ENCODE data around the gene FCER2.
A peak's percentile ranks its signal among the peaks of the same experiment; 100 is the strongest.

Gene FCER2

DNA sequence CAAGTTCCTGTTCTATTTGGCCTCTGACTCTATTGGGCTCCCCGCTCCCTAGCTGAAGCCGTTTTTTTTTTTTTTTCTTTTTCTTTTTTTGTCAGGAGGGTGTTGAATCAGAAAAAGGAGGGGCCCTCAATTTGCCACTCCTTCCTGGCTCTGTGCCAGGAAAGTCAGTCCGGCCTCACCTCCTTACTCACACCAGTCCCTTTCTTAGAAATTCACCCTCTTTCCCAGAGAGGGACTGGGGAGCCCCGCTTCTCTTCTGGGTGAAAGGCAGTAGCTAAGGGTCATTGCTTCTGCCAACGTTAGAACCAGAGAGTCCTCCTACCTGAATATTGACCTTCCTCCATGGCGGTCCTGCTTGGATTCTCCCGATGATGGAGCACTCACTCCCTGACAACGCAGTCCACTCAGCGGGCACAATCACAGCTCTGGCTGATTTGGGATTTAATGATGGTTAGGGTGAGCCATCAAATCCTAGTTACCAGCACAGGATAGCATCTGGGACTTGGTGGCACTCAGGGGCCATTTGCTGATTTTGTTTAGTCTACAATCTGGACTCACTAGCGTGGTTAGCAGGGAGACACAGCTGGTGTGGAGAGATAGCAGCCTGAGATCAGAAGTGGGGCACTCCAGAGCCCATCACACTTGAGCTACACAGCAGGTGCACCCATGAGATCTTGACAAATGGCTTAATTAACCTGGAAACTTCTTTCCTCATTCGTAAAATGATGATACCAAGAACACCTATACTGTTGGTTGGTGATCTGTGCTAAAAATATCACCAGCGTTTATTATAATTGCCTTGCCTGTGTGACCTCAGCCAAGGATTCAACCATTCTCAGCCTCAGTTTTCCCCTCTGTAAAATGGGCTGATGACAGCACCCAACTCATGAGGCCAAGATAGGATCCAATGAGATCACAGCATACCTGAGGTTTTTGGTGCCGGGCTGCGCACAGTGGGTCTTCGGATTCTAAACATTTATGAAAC, 2.2 kb downstream of the FCER2 start:
- DNase-seq (ENCODE audit: low spot score) = no peak

DNA sequence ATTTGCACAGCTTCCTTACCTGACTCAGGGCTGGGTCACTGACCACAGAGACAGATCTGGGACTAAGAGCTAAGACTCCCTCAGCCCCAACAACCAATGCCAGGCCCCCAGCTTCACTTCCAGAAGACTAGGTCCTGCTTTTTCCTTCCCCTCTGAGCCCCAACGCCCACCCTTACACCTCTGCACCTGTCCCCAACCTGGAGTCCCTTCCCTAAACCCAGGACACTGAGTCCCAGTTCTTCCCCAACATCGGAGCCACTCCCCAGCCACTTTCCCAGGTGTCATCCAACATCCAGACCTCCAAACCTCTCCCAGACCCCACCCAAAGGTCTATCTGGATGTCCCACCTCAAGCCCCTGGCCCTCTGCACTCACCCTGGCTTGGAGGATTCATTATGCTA, 2.9 kb downstream of the FCER2 start:
- DNase-seq (ENCODE audit: low spot score) = no peak

DNA sequence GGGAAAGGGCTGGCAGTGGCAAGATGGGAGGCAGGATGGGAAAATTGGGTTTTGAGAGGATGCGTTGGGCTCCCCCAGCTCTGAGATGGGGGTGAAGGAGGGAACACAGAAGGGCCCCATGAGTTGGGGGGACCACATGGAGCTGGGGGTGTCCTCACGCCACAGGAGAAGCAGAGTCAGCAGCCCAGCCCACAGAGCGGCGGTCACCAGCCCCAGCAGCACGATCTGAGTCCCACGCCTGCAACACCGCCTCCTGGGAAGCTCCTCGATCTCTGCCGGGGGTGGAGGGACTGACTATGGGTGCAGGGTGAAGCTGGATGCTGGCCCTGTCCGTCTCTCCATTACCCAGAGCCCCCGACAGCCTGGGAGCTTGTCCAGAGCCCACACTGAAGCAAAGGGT, 3.3 kb downstream of the FCER2 start:
- no peak for DNase-seq (ENCODE audit: low spot score)

DNA sequence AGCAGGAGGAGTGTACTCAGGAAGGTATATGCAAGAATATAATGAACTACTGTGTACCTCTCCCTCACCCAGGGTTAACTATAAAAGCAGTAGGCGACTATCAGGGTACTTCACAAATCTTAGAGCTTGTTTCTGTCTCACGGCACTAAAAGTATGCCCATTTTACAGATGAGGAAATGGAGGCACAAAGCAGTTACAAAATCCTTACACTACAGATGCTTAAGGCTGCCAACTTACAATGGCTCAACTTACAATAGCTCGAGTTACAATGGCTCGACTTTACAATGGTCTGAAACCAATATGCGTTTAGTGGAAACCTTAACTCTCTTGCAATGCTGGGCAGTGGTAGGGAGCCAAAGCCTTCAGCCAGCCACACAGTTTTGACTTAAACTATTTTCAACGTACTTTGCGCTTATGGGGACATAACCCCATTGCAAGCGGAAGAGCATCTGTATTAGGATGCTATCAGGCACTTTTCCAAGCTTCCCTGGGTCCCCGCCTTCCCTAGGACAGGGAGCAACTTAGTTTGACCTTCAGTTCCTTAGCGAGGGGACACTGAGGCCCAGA, 4.1 kb downstream of the FCER2 start:
- DNase-seq (ENCODE audit: low spot score) = no peak

DNA sequence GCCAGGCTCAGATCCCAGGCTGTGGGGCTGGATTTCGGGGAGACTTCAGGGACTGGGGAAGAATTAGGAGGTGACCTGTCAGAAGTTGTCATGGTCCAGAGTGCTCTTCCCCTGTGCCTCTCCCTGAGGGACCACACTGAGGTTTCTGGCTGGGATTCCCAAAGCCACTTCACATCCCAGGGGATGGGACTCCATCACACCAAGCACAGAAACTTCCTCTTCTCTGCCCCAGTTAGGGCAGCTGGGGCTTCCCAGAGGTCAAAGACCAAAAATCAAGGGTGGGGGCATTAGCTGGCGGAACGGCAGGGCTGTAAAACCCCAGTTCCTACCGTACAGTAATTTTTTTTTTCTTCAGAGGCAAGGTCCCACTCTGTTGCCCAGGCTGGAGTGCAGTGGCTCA, 7.4 kb downstream of the FCER2 start:
- no peak for DNase-seq (ENCODE audit: low spot score)

DNA sequence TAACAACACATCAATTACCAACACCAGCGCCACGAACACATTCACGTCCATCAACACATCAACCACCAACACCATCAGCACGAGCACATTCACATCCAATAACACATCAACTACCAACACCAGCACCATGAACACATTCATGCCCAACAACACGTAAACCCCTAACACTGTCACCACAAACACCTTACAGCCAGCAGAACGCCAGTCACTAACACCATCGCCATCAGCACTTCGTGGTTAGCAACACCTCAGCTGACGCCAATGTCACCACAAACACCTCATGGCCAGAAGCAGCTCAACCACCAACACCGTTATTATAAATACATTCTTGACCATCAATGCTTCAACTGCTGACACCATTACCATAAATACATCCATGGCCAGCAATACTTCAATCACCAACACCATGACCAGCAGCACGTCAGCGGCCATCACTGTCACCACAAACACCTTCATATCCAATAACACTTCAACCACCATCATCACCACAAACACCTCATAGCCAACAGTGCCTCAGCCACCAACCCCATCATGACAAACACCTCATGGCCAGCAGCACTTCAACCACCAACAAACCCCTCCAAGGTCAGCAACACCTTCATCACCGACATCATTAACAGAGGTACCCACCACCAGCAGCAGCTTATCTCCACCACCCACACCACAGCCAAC, 9.4 kb downstream of the FCER2 start:
- no peak for DNase-seq (ENCODE audit: low spot score)

DNA sequence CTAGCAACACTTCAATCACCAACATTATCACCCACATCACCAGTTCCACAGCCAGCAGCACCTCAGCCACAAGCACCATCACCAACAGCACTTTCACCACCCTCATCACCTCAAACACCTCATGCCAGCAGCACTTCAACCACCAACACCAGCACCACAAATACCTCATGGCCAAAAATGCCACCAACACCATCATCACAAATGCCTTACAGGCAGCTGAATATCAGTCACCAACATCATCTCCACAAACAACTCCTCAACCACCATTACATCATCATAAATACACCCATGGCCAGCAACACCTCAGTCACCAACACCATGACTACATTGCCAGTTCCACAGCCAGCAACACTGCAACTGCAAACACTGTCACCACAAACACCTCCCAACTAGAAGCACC, 10.4 kb downstream of the FCER2 start:
- DNase-seq (ENCODE audit: low spot score) = no peak

DNA sequence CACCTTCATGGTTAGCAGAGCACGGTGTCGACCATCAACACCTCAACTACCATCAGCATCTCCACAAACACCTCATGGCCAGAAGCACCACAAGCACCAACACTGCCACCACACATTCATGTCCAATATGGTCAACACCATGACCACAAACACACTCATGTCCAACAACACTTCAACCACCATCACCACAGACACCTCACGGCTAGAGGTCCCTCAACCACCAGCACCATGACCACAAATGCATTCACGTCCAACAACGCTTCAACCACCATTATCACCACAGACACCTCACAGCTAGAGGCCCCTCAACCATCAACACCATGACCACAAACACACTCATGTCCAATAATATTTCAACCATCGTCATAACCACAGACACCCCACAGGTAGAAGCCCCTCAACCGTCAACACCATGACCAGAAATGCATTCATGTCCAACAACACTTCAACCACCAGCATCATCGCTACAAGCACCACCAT, 11.1 kb downstream of the FCER2 start:
- DNase-seq (ENCODE audit: low spot score) = no peak

DNA sequence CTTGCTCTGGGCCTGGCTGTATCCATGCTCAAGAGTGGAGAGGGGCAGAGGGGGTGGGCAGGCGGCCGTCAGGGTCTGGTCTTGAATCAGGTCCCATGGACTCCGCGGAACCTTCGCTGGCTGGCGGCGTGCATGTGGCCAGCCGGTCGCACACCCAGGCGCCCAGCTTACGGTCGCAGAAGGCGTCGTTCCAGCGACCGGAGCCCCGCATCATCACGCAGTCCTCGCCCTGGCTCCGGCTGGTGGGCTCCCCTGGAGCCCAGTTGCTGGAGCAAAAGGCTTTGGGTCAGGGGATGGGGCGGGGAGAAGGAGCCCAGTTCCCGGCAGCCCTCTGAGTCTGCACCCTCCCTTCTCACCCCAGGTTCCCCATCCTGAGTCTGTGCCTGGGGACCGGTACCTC, 12.8 kb downstream of the FCER2 start:
- DNase-seq (ENCODE audit: low spot score) = no peak

DNA sequence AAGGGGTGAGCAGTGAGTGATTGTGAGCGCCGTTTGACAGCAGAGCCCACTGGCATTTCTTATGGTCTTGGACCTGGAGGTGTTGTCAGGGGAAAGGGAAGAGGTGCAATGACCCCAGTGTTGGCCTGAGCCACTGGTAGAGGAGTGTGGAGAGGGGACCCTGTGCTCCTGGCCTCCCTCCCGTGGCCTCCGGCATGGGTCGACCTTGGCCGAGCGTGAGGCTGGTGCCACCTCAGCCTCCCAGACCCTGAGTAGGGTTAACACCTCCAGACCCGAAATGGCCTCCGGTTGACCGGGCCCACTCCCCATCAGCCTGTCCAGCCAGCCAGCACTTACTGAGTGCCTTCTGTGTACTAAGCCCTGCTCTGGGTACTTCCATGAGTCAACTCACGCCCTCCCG, 14.8 kb downstream of the FCER2 start:
- no peak for DNase-seq (ENCODE audit: low spot score)

DNA sequence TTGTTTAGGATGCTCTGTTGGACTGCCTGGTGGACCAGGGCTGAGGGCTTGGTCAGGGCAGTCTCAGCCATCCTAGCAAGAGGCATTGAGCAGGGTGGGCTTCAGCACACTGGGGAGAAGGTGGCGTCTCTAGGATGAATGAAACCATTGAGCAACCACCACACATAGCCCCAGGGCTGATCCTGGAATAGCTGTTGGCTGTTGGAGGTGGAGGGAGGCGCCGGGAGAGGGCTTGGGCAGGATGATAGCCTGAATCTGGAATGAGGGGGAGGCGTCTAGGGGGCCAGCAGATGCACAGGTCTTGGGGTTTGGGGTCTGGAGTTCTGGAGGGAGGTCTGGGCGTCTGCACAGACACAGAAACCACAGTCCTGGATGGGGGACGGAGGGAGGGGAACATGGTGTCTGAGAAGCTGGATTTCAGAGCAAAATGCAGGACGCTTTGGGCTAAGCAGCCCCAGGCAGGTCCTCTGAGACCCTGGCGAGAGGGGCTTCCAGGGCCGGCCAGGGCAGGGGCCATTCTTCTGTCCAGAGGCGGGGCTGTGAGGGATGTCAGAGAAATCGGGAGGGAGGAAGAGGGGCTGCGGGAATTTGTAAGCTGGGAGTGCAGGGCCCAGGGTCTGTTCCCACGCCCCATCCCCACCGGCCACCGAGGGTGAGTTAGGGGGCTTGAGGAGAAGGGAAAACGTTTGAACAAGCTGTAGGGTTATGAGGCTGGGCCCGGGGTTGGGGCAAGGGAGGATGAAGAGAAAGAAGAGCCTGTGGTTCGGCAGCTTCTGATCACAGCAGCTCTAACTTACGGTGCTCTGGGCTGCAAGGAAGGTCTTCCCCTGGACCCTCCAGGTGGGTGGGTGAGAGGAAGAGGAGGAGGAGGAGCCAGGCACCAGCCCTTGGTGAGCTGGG, 16.1 kb downstream of the FCER2 start:
- DNase-seq (ENCODE audit: low spot score) = no peak

DNA sequence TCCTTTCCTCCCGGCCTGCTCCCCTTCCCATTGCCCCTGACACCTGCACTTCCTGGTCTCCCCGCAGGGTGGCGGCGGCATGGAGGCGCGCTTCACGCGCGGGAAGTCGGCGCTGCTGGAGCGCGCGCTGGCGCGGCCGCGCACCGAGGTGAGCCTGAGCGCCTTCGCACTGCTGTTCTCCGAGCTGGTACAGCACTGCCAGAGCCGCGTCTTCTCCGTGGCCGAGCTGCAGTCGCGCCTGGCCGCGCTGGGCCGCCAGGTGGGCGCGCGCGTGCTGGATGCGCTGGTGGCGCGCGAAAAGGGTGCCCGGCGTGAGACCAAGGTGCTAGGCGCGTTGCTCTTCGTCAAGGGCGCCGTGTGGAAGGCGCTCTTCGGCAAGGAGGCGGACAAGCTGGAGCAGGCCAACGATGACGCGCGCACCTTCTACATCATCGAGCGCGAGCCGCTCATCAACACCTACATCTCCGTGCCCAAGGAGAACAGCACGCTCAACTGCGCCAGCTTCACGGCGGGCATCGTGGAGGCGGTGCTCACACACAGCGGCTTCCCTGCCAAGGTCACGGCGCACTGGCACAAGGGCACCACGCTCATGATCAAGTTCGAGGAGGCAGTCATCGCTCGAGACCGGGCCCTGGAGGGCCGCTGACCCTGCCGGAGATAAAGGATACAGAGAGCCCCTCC, 19.6 kb downstream of the FCER2 start:
- no peak for DNase-seq (ENCODE audit: low spot score)

DNA sequence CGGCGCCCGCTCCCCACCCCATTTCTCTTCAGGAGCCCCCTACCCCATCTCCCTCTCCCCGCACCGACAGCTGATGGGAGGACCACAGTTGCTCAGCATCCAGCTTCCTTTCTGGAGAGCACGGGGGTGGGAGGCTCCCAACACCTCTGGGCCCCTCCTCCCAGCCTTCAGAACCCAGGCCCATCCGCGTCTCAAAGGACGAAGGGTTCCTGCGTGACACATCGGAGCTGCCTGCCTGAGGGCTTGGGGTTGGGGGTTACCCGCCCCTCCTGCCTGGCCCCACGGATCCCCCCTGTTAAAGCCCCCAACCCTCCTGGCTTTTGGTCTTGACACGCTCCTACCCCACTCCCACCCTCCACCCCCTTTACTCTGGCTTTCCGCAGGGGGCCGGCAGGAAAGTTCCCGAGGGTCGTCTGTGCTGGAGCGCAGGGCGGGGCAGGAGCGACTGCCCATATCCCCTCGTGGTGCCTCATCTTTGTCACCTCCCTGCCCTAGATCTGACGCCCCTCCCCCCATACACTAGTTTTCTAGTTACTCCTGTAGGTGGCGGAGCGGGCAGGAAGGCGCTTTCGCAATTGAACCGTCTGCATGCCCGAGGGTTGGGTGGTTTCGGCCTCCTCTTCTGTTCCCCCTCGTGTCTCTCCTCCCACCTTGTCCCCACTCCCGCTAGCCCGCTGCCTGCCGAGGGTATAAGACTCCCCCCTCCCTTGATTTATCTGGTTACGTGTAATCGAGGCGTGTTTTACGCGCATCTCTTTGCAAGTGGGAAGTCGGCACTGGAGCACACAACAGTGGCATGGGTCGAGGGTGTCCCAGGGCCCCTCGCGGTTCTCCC, 20.4 kb downstream of the FCER2 start:
- peak; percentile 93 for DNase-seq (ENCODE audit: low spot score)

DNA sequence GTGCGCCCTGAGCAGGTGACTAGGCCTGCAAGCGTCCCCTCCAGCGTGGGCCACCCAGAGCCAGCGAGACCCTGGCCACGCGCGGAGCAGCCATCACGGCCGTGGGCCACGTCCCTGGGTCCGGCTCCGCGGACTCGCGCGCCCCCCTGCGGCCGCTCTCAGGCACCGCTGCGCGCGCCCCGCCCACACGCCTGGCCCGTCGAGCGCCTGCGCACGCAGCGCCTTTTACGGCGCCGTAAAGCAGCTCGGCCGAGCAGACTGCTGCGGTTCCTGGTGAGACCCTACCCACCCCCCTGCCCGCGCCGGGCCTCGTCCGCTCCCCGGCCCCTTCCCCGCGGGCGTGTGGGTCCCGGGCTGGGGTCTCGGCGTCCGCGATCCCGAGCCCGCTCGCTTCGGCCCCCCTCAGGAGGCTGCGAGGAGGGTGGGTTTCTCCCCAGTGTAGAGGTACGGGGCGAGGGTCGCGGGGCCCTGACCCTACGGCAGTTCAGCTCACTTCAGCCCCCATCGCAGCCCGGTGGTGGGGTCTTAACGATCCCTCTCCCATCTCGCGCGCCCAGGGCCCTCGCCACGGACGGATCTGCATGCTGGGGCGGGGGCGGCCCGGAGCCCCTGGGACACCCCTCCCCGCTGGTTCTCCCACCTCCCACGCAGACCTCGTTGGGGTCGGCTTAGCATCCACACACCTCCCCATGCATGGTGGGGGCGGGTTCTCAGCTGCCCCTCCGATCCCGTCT, 21.2 kb downstream of the FCER2 start, which contains the start of gene TRAPPC5:
TRAPPC5 (plus strand) TSS at position 228 of the 734 bp plus-strand sequence. CDS start 1,421 bp downstream, outside the sequence.
- peak; percentile 84 for DNase-seq (ENCODE audit: low spot score)

DNA sequence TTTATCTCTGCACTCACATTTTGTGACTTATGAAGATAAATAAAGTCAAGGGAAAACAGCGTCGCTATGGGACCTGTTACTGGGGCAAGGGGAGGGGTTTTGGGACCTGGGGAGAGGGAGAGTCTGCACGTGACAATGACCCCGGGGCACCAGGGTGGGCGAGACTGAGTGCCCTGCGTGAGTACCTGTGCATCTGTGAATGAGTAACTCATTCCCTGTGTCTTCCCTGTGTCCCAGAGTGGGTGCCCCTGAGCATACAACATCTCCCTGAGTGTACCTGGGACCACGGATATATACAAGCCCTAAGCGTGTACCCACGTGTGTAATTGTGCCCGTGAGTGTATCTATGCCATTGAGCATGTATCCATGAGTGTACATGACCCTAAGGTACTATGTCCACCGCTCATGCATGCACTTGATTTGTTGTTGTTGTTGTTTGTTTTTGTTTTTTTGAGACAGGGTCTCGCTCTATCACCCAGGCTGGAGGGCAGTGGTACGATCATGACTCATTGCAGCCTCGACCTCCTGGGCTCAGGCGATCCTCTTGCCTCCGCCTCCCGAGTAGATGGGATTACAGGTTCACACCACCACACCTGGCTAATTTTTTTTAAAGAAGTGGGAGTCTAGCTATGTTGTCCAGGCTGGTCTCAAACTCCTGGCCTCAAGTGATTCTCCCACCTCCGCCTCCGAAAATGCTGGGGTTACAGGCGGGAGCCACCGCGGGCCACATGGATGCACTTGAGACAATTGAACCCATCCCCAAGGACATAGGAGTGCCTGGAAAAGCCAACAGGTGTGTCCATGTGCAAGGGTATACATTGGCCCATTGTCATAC, 21.9 kb downstream of the FCER2 start:
- DNase-seq (ENCODE audit: low spot score) = no peak

DNA sequence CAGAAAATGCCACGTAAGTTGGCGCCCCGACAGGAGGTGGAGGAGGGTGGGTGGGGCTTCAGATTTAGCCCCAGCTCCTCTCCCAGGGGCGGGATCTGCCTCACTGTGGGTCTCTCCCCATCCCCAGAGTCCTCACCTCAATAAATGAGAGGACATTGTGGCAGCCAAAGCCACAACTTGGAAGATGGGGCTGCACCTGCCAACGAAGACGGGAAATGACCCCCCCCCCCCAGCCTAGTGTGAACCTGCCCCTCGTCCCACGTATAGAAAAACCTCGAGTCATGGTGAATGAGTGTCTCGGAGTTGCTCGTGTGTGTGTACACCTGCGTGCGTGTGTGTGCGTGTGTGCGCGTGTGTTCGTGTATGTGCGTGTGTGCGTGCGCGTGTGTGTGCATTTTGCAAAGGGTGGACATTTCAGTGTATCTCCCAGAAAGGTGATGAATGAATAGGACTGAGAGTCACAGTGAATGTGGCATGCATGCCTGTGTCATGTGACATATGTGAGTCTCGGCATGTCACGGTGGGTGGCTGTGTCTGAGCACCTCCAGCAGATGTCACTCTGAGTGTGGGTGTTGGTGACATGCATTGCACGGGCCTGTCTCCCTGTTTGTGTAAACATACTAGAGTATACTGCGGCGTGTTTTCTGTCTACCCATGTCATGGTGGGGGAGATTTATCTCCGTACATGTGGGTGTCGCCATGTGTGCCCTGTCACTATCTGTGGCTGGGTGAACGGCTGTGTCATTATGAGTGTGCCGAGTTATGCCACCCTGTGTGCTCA, 22.8 kb downstream of the FCER2 start:
- DNase-seq (ENCODE audit: low spot score) = no peak

DNA sequence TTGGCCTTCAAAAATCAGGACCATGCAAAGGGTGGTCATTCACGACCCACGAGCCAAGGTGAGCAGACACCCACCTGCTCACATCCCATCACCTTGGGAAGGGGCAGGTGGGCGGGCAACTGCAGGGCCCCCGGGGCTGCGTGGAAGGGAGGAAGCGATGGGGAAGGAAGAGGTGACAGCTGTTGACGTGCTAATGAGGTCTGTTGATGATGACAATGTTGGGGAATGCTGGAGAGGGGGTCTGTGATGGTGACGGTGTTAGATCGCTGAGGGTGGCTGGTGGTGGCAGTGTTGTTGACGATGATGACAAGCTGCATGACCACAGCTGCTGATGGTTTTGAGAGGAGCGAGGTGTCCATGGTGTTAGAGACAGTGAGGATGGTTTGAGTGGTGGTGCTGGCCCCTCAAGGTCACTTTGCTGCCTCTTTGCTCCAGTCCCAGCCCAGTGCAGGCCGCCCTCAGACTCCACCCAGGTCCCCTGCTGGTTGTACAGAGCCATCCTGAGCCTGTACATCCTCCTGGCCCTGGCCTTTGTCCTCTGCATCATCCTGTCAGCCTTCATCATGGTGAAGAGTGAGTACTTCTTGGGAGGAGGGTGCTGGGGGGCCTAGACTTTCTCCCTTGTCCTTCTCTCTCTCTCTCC, 24.1 kb downstream of the FCER2 start:
- DNase-seq (ENCODE audit: low spot score) = peak; percentile 30
